AG08395 (cell line): ENCODE measurements around the gene ATP8A1.
"Not testable (repeated sequence)": the region's sequence is repeated elsewhere in the genome, so short reads cannot be mapped to it uniquely, and the experiment has no call there.

Experiments used
- DNase-seq: peaks from one replicate; pipeline ENCODE4 v3.0.0; 2012; ENCODE audit warnings: mixed read lengths, low spot score

ATP8A1 gene

GRCh38 chr4:42404001-42404400 lies 252.9 kb downstream of the ATP8A1 start:
- DNase-seq: no peak

- DNase-seq: no peak
These were observed 255.7 kb downstream of the ATP8A1 start for GRCh38 chr4:42401171-42401570.

- no peak for DNase-seq
These were observed 257.5 kb downstream of the ATP8A1 start for GRCh38 chr4:42399393-42399792.

GRCh38 chr4:42398871-42399331 lies 258.0 kb downstream of the ATP8A1 start:
- DNase-seq: no peak

GRCh38 chr4:42398171-42398870 lies 258.6 kb downstream of the ATP8A1 start:
- DNase-seq: no peak

- DNase-seq: no peak
These were observed 259.2 kb downstream of the ATP8A1 start for GRCh38 chr4:42397635-42398170.

- DNase-seq: no peak
These were observed 259.9 kb downstream of the ATP8A1 start, which contains the start of gene SHISA3 for GRCh38 chr4:42396752-42397634. SHISA3 (plus strand) TSS chr4:42397488; CDS start chr4:42398057, 569 bp downstream.

- no peak for DNase-seq
These were observed 260.5 kb downstream of the ATP8A1 start for GRCh38 chr4:42396361-42396751.

GRCh38 chr4:42395595-42395994 lies 261.3 kb downstream of the ATP8A1 start:
- DNase-seq: no peak

GRCh38 chr4:42392436-42392835 lies 264.5 kb downstream of the ATP8A1 start:
- DNase-seq: no peak

GRCh38 chr4:42391981-42392380 lies 264.9 kb downstream of the ATP8A1 start:
- no peak for DNase-seq

- DNase-seq: no peak
These were observed 265.6 kb downstream of the ATP8A1 start for GRCh38 chr4:42391355-42391664.

- no peak for DNase-seq
These were observed 266.1 kb downstream of the ATP8A1 start for GRCh38 chr4:42390622-42391354.

- no peak for DNase-seq
These were observed 271.4 kb downstream of the ATP8A1 start for GRCh38 chr4:42385516-42385915.

- no peak for DNase-seq
These were observed 275.2 kb downstream of the ATP8A1 start for GRCh38 chr4:42381666-42382065.

- no peak for DNase-seq
These were observed 279.4 kb downstream of the ATP8A1 start for GRCh38 chr4:42377497-42377896.

- not testable (repeated sequence) for DNase-seq
These were observed 284.6 kb downstream of the ATP8A1 start for GRCh38 chr4:42372303-42372702.

- DNase-seq: peak; percentile 43
These were observed 285.3 kb downstream of the ATP8A1 start for GRCh38 chr4:42371305-42372252.

- no peak for DNase-seq
These were observed 287.4 kb downstream of the ATP8A1 start for GRCh38 chr4:42369489-42369888.

GRCh38 chr4:42366959-42367358 lies 289.9 kb downstream of the ATP8A1 start:
- no peak for DNase-seq
